SJCRH30 (cell line): ENCODE measurements around the gene SDHAF2. TPM values are rescaled to one million over a fixed set of nuclear protein-coding genes. Genes with fewer than 3 reads are reported as not detected.
"Not testable (repeated sequence)": the region's sequence is repeated elsewhere in the genome, so short reads cannot be mapped to it uniquely, and the experiment has no call there.

Source experiments
- DNase-seq, 2 experiments: peaks; one replicate each; pipeline ENCODE4 v3.0.0-alpha.2; 2015 to 2020
- H3K27ac ChIP-seq: fragments of 250-450 bp; sonication (Bioruptor Pico); 2 replicates; pipeline ENCODE4 v1.5.1; 2020; ENCODE audit warnings: mild to moderate bottlenecking, moderate library complexity
- H3K27me3 ChIP-seq: fragments of 250-450 bp; sonication (Bioruptor Pico); 2 replicates; pipeline ENCODE4 v1.5.1; 2020; ENCODE audit warnings: mild to moderate bottlenecking, moderate library complexity
- H3K36me3 ChIP-seq: fragments of 250-450 bp; sonication (Bioruptor Pico); 2 replicates; pipeline ENCODE4 v1.5.1; 2020; ENCODE audit warnings: mild to moderate bottlenecking, moderate library complexity
- H3K4me1 ChIP-seq: fragments of 250-450 bp; sonication (Bioruptor Pico); 2 replicates; pipeline ENCODE4 v1.5.1; 2020; ENCODE audit warnings: mild to moderate bottlenecking, moderate library complexity
- H3K4me3 ChIP-seq: fragments of 250-450 bp; sonication (Bioruptor Pico); 2 replicates; pipeline ENCODE4 v1.5.1; 2020; ENCODE audit warnings: mild to moderate bottlenecking, moderate library complexity
- H3K9me3 ChIP-seq: fragments of 250-450 bp; sonication (Bioruptor Pico); replicated peaks from 2 replicates; pipeline ENCODE4 v1.5.1; 2020; ENCODE audit warnings: mild to moderate bottlenecking, moderate library complexity
- total RNA-seq: library from RNA; depleted of rRNA; stranded (reverse); fragments of >200 nt; shearing (Covaris generic); gene quantifications from 2 replicates; pipeline ENCODE4 v1.2.3, GENCODE V29; 2014

Gene SDHAF2
- total RNA-seq, 1 experiment from 2014 or later, result 42.6 TPM

GRCh38 chr11:61413496-61413895 is 16.4 kb upstream of the SDHAF2 start:
- no peak overlapping the region for H3K27ac ChIP-seq
- no peaks in the 10 kb centered on the region for H3K9me3 ChIP-seq
- H3K4me3 ChIP-seq, result no peak overlapping the region
- no peaks in the 10 kb centered on the region for H3K27me3 ChIP-seq
- no peaks in the 10 kb centered on the region for H3K4me1 ChIP-seq
- peaks cover 98% of the 10 kb centered on the region for H3K36me3 ChIP-seq
- DNase-seq, result no peak

GRCh38 chr11:61414547-61414946 is 15.4 kb upstream of the SDHAF2 start:
- Histone ChIP-seq H3K27me3 (no peaks in the 10 kb centered on the region), H3K36me3 (peaks cover 96% of the 10 kb centered on the region), H3K9me3 (no peaks in the 10 kb centered on the region), H3K4me3 (no peak overlapping the region), H3K27ac (no peak overlapping the region), H3K4me1 (no peaks in the 10 kb centered on the region)
- DNase-seq, result no peak

- no peaks in the 10 kb centered on the region for H3K4me1 ChIP-seq
- H3K27ac ChIP-seq, result no peak overlapping the region
- DNase-seq, result no peak
- H3K27me3 ChIP-seq, result no peaks in the 10 kb centered on the region
- peaks cover 94% of the 10 kb centered on the region for H3K36me3 ChIP-seq
- H3K4me3 ChIP-seq, result no peak overlapping the region
- H3K9me3 ChIP-seq, result no peaks in the 10 kb centered on the region
Observed at GRCh38 chr11:61415381-61415780, 14.5 kb upstream of the SDHAF2 start.

- no peak overlapping the region for H3K27ac ChIP-seq
- no peaks in the 10 kb centered on the region for H3K27me3 ChIP-seq
- H3K4me3 ChIP-seq, result no peak overlapping the region
- DNase-seq, result no peak
- no peaks in the 10 kb centered on the region for H3K9me3 ChIP-seq
- peaks cover 94% of the 10 kb centered on the region for H3K36me3 ChIP-seq
- H3K4me1 ChIP-seq, result no peaks in the 10 kb centered on the region
Observed at GRCh38 chr11:61416941-61417340, 13.0 kb upstream of the SDHAF2 start.

DNA sequence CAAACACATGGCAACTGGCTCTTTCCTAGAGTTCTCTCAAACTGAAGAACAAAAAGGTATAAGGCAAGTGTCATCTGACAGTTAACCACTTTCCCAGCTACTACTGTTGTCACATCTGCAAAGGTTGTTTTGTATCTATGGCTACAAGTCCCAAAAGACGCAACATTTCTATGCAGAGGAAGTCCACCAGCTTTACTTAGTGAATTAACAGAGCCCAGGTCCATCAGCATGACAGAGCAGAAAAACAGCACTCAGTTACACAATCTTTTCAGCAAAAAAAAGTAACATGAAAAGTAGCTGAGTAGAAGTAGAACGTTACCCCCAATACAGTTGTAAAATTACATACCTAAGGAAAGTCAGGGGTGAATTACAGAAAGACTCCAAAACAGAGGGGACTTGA is 12.3 kb upstream of the SDHAF2 start:
- no peak for DNase-seq
- H3K27me3 ChIP-seq, result no peaks in the 10 kb centered on the region
- H3K36me3 ChIP-seq, result peaks cover 90% of the 10 kb centered on the region
- H3K9me3 ChIP-seq, result no peaks in the 10 kb centered on the region
- H3K27ac ChIP-seq, result no peak overlapping the region
- no peaks in the 10 kb centered on the region for H3K4me1 ChIP-seq
- H3K4me3 ChIP-seq, result no peak overlapping the region

DNA sequence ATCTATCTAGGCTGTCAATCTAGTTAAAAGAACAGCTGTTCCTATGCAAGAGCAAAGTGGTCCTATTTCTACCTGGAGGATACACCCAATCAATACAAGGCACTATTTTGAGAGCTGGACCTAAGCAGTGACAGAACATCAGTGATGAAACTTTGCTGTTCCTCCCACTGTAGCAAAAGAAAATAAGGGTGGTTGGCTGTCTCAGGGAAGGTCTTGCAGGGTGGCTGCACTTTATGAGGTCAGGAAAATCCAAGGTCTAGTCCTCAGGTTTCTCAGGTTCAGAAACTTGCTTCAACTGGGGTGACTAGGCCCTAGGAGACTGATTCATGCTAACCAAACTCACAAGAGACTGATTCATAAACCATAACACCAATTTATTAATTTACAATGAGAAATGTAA is 11.8 kb upstream of the SDHAF2 start:
- DNase-seq, result no peak
- Histone ChIP-seq H3K4me1 (no peaks in the 10 kb centered on the region), H3K27ac (no peak overlapping the region), H3K4me3 (no peak overlapping the region), H3K27me3 (no peaks in the 10 kb centered on the region), H3K9me3 (no peaks in the 10 kb centered on the region), H3K36me3 (peaks cover 87% of the 10 kb centered on the region)

GRCh38 chr11:61422226-61422625 is 7.7 kb upstream of the SDHAF2 start:
- DNase-seq, result no peak
- H3K27ac ChIP-seq, result no peak overlapping the region
- H3K4me3 ChIP-seq, result no peak overlapping the region
- H3K27me3 ChIP-seq, result no peaks in the 10 kb centered on the region
- H3K36me3 ChIP-seq, result peaks cover 83% of the 10 kb centered on the region
- no peaks in the 10 kb centered on the region for H3K9me3 ChIP-seq
- H3K4me1 ChIP-seq, result no peaks in the 10 kb centered on the region

GRCh38 chr11:61425367-61426131 is 4.4 kb upstream of the SDHAF2 start:
- H3K9me3 ChIP-seq, result no peaks in the 10 kb centered on the region
- peaks cover 73% of the 10 kb centered on the region for H3K36me3 ChIP-seq
- H3K4me3 ChIP-seq, result no peak overlapping the region
- H3K4me1 ChIP-seq, result no peaks in the 10 kb centered on the region
- no peak overlapping the region for H3K27ac ChIP-seq
- DNase-seq, result no peak
- H3K27me3 ChIP-seq, result no peaks in the 10 kb centered on the region

DNA sequence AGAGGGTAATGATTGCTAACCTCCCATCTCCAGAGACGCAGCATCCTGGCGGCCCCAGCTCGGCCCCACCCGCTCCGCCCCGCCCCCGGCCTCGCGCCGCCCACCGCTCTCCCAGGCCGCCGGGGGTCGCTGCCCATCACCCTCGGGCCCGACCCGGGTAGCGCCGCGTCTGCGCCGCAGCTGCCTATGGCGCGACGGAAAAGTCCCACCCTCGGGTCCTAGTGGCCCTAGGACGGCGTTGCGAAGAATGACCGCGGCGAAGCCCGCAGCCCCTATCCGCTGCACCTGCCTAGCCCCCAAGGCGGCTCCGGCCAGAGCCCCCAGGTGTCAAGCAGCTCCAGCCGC is 606 bp upstream of the SDHAF2 start:
- H3K4me3 ChIP-seq, result peak overlapping the region; percentile 99
- no peaks in the 10 kb centered on the region for H3K4me1 ChIP-seq
- no peaks in the 10 kb centered on the region for H3K27me3 ChIP-seq
- DNase-seq, result peak; percentile 76 to 78
- H3K27ac ChIP-seq, result peak overlapping the region; percentile 99
- no peaks in the 10 kb centered on the region for H3K9me3 ChIP-seq
- peaks cover 45% of the 10 kb centered on the region for H3K36me3 ChIP-seq

DNA sequence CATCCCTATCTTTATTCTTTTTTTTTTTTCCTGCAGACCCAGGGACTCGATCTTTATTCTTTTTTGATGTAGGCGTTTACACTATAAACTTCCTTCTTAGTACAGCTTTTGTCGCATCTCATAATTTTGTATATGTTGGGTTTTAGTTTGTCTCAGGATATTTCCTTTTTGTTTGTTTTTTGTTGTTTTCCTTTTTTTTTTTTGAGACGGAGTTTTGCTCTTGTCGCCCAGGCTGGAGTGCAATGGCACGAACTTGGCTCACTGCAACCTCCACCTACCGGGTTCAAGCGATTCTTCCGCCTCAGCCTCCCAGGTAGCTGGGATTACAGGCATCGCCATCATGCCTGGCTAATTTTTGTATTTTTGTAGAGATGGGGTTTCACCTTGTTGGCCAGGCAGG is 915 bp downstream of the SDHAF2 start:
- H3K27ac ChIP-seq, H3K9me3 ChIP-seq, H3K4me1 ChIP-seq, DNase-seq, H3K27me3 ChIP-seq: not testable (repeated sequence)
- Histone ChIP-seq H3K4me3 (peak overlapping the region; percentile 99), H3K36me3 (peaks cover 33% of the 10 kb centered on the region)

DNA sequence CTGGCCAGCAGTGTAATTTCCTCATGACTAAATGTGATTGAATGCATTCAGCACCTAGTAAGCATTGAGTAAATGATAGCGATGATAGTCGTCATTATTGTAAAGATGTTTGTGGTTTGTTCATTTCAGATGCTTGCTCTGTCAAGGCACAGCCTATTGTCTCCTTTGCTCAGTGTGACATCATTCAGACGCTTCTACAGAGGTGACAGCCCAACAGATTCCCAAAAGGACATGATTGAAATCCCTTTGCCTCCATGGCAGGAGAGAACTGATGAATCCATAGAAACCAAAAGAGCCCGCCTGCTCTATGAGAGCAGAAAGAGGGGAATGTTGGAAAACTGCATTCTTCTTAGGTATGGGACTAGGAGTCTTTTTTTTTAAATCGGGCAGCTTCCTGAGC is 7.6 kb downstream of the SDHAF2 start:
- peaks cover 56% of the 10 kb centered on the region for H3K36me3 ChIP-seq

GRCh38 chr11:61439615-61440014 is 9.7 kb downstream of the SDHAF2 start:
- H3K27ac ChIP-seq, result no peak overlapping the region
- no peak overlapping the region for H3K4me3 ChIP-seq
- no peaks in the 10 kb centered on the region for H3K9me3 ChIP-seq
- H3K36me3 ChIP-seq, result peaks cover 54% of the 10 kb centered on the region
- no peaks in the 10 kb centered on the region for H3K27me3 ChIP-seq
- DNase-seq, result no peak
- no peaks in the 10 kb centered on the region for H3K4me1 ChIP-seq

More for the DNA sequence above, 7.6 kb downstream of the SDHAF2 start:
- H3K4me3 ChIP-seq, result no peak overlapping the region
- H3K27me3 ChIP-seq, result no peaks in the 10 kb centered on the region
- no peak overlapping the region for H3K27ac ChIP-seq
- no peaks in the 10 kb centered on the region for H3K9me3 ChIP-seq
- no peak for DNase-seq
- H3K4me1 ChIP-seq, result no peaks in the 10 kb centered on the region

GRCh38 chr11:61442616-61443015 is 12.7 kb downstream of the SDHAF2 start:
- peaks cover 53% of the 10 kb centered on the region for H3K36me3 ChIP-seq
- no peak overlapping the region for H3K27ac ChIP-seq

DNA sequence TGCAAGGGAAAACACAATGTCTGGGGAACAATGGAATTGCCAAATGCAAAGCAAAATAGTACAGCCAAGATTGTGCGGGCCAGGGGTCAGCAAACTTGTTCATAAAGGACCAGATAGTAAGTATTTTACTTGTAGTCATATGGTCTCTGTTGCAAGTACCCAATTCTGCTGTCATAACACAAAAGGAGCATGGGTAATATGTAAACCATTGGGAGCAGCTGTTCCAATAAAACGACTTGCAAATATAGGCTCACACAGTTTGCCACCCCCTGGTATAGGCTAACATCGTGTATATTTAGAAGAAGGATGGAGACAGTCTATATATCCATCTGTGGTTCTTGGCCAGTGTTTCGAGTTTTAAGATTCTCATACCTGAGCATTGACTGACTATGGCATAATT is 15.6 kb downstream of the SDHAF2 start:
- H3K9me3 ChIP-seq, result no peaks in the 10 kb centered on the region
- H3K4me1 ChIP-seq, result no peaks in the 10 kb centered on the region
- H3K36me3 ChIP-seq, result peaks cover 38% of the 10 kb centered on the region
- H3K4me3 ChIP-seq, result no peak overlapping the region
- no peak overlapping the region for H3K27ac ChIP-seq
- H3K27me3 ChIP-seq, result no peaks in the 10 kb centered on the region
- DNase-seq, result no peak

More at GRCh38 chr11:61442616-61443015, 12.7 kb downstream of the SDHAF2 start:
- H3K27me3 ChIP-seq, result no peaks in the 10 kb centered on the region
- H3K9me3 ChIP-seq, result no peaks in the 10 kb centered on the region
- H3K4me1 ChIP-seq, result no peaks in the 10 kb centered on the region
- DNase-seq, result no peak
- H3K4me3 ChIP-seq, result no peak overlapping the region

DNA sequence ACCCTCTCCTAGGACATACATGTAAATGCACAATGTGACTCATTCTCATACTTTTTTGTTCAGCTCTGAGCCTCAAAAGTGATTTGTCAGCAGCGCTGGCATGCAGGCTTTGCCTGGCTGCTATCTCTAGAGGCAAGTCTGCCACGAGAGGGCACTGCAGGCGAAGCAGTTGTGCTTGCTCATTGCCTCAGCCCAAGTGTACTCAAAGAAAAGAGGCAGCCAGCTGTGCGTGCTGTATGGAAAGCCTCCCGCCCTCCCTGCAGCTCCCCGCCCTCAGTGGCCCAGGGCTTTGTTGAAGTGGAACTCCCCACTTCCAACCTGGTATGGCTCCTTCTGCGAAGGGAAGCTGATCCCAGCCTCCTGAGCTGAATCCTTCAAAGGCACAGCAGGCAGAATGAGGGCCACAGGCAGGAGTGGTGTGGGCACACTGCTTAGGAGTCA is 16.3 kb downstream of the SDHAF2 start:
- Histone ChIP-seq H3K27ac (no peak overlapping the region), H3K9me3 (no peaks in the 10 kb centered on the region), H3K4me3 (no peak overlapping the region), H3K4me1 (no peaks in the 10 kb centered on the region), H3K27me3 (no peaks in the 10 kb centered on the region), H3K36me3 (peaks cover 33% of the 10 kb centered on the region)
- peak; percentile 67 to 76 for DNase-seq
